ENCODE results near the gene KRT14. TPM values are rescaled to one million over a fixed set of nuclear protein-coding genes. Genes with fewer than 3 reads are reported as not detected.

The KRT14 gene
- total RNA-seq, 4 donors from 2014 or later: 2.9 TPM; not detected in 3

DNA sequence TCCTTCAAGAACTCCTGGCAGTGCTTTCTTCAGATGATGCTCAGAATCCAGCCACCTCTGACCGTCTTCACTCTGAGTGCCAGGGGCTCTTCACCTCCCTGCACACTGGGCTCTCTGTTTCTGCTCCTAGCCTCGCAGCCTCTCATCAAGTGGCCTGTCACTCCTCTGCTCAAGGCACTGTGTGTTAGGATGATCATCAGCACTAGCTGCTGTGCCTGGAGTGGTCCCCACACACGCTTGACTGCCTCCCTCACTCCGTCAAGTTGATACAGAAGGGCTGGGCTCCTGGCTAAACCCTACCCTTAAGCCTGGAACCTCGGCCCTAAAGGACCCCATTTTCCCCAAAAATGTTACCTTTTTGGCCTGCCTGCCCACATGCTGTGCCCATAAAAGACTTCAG, 30.4 kb downstream of the KRT14 start:
- Histone ChIP-seq H3K9me3 (no peaks in the 10 kb centered on the region), H3K4me3 (no peak overlapping the region), H3K4me1 (no peaks in the 10 kb centered on the region), H3K36me3 (no peaks in the 10 kb centered on the region), H3K27ac (replicated peaks in 1 of 4) (no peak overlapping the region), H3K27me3 (peaks cover 0 to 23% (median 0%) of the 10 kb centered on the region in 4 donors)
- DNase-seq (ENCODE audit: extremely low spot score): no peak
- intact Hi-C loops (cut with DNase I): no loop called here
- 65% methylated on average over 5 of the region's 5 CpGs for WGBS
- TF ChIP-seq POLR2AphosphoS5 (IDR thresholded peaks at IDR 0.05) (no peak), POLR2A (IDR thresholded peaks at IDR 0.05; ENCODE audit: low read depth) (no peak), EP300 (IDR thresholded peaks at IDR 0.05) (no peak), CTCF (IDR thresholded peaks at IDR 0.05) (no peak)

DNA sequence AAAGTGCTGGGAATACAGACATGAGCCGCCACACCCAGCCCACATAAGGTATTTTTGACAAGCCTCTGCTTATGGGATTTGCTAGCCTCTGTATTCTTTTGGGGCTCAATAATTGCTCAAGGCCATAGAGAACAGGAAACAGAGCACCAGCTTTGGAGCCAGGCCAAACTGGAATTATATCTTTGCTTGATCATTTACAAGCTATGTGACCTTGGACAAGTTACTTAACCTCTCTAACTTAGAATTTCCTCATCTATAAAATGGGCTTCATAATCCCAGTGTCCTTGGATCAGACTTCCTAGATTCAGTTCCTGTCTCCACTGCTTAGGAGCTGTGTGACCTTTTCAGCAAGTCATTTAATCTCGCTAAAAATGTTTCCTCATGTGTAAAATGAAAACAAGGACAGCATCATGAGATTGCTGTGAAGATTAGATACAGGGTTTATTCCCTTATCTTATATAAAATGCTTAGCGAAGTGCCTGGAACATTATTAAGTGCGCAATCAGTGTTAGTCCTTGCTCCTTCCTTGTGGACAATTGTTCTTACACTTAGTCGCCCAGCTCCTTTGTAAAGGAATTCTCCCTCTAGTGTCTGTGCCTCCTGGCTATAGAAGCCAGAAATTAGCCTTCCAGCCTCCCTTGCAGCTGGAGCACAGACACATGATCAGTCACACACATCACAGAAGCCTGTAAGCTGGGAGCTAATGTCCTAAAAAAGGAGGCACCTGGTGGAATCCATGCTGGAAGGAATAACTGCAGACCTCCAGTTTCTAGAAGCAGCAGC, 31.4 kb downstream of the KRT14 start:
- no peak for DNase-seq (ENCODE audit: extremely low spot score)
- Histone ChIP-seq H3K27me3 (peaks cover 0 to 15% (median 0%) of the 10 kb centered on the region in 4 donors), H3K27ac (replicated peaks in 1 of 4) (no peak overlapping the region), H3K36me3 (no peaks in the 10 kb centered on the region), H3K4me1 (no peaks in the 10 kb centered on the region), H3K4me3 (no peak overlapping the region), H3K9me3 (no peaks in the 10 kb centered on the region)
- intact Hi-C loops (cut with DNase I): no loop called here
- 70% methylated on average over 5 of the region's 5 CpGs for WGBS
- TF ChIP-seq POLR2A (IDR thresholded peaks at IDR 0.05; ENCODE audit: low read depth) (no peak), EP300 (IDR thresholded peaks at IDR 0.05) (no peak), POLR2AphosphoS5 (IDR thresholded peaks at IDR 0.05) (no peak), CTCF (IDR thresholded peaks at IDR 0.05) (no peak)

GRCh38 chr17:41553987-41554680, 32.6 kb downstream of the KRT14 start:
- Histone ChIP-seq H3K36me3 (no peaks in the 10 kb centered on the region), H3K27ac (replicated peaks in 1 of 4) (no peak overlapping the region), H3K4me3 (no peak overlapping the region), H3K27me3 (peaks cover 0 to 10% (median 0%) of the 10 kb centered on the region in 4 donors), H3K4me1 (peaks cover under 1 to 10% (median 3%) of the 10 kb centered on the region in 4 donors), H3K9me3 (no peaks in the 10 kb centered on the region)
- WGBS: 85% methylated on average over 8 of the region's 8 CpGs
- intact Hi-C loops (cut with DNase I): no loop called here
- TF ChIP-seq CTCF (IDR thresholded peaks at IDR 0.05): no peak
- no peak for TF ChIP-seq POLR2AphosphoS5 (IDR thresholded peaks at IDR 0.05)
- TF ChIP-seq EP300 (IDR thresholded peaks at IDR 0.05): no peak
- TF ChIP-seq POLR2A (IDR thresholded peaks at IDR 0.05; ENCODE audit: low read depth): no peak
- no peak for DNase-seq (ENCODE audit: extremely low spot score)

- TF ChIP-seq EP300 (IDR thresholded peaks at IDR 0.05) (no peak), CTCF (IDR thresholded peaks at IDR 0.05) (no peak), POLR2AphosphoS5 (IDR thresholded peaks at IDR 0.05) (no peak), POLR2A (IDR thresholded peaks at IDR 0.05; ENCODE audit: low read depth) (no peak)
- intact Hi-C loops (cut with DNase I): no loop called here
- Histone ChIP-seq H3K4me3 (no peak overlapping the region), H3K9me3 (no peaks in the 10 kb centered on the region), H3K27me3 (peaks cover 0 to 10% (median 0%) of the 10 kb centered on the region in 4 donors), H3K36me3 (no peaks in the 10 kb centered on the region), H3K4me1 (peaks cover 10 to 20% (median 13%) of the 10 kb centered on the region in 4 donors), H3K27ac (replicated peaks in 1 of 4) (no peak overlapping the region)
- WGBS: 85% methylated on average over 4 of the region's 4 CpGs
- no peak for DNase-seq (ENCODE audit: extremely low spot score)
Observed at GRCh38 chr17:41553176-41553575, 33.5 kb downstream of the KRT14 start.
